Stimulated activated naive CD8-positive, alpha-beta T cell treated with anti-CD3 and anti-CD28 coated beads, Interleukin-15, Interleukin-2, amounts not matched to agents 100 ng/mL and 50 ng/mL, for 24 hours (primary cell): ENCODE measurements around the gene DSE.

Experiments
- H3K27ac Mint-ChIP-seq: one replicate; pipeline ENCODE4 v1.8.0; 2021; ENCODE audit warnings: mild to moderate bottlenecking, mixed read lengths
- H3K27me3 Mint-ChIP-seq: one replicate; pipeline ENCODE4 v1.8.0; 2021; ENCODE audit warnings: mixed read lengths
- H3K36me3 Mint-ChIP-seq: one replicate; pipeline ENCODE4 v1.8.0; 2021; ENCODE audit warnings: low read depth, mixed read lengths
- H3K4me1 Mint-ChIP-seq: one replicate; pipeline ENCODE4 v1.8.0; 2021; ENCODE audit warnings: low read depth, mixed read lengths
- H3K4me3 Mint-ChIP-seq: one replicate; pipeline ENCODE4 v1.8.0; 2021; ENCODE audit warnings: mild to moderate bottlenecking, mixed read lengths
- H3K9me3 Mint-ChIP-seq: one replicate; pipeline ENCODE4 v1.8.0; 2021; ENCODE audit warnings: mixed read lengths

DSE gene

DNA sequence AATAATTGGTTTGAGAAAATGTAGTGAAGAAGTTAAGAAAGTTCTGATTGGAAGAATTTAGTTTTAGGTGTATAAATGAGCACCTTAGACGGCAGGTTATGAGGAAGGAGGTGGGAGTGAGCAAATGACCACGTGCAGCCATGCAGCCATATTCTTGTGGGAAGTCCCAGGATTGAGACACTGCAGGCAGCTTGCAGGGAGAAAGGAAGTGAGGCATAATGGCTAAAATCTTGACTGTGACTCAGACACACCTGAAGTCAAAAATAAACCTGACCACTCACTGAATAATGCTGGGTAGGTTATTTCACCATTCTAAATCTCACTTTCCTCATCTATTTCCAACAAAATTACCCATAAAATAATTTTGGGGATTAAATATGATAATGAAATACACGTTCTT lies 16.6 kb downstream of the DSE start:
- no peak overlapping the region for H3K27ac Mint-ChIP-seq
- peaks cover 4% of the 10 kb centered on the region for H3K27me3 Mint-ChIP-seq
- H3K9me3 Mint-ChIP-seq: no peaks in the 10 kb centered on the region
- H3K4me1 Mint-ChIP-seq: peaks cover 32% of the 10 kb centered on the region
- no peaks in the 10 kb centered on the region for H3K36me3 Mint-ChIP-seq
- no peak overlapping the region for H3K4me3 Mint-ChIP-seq

DNA sequence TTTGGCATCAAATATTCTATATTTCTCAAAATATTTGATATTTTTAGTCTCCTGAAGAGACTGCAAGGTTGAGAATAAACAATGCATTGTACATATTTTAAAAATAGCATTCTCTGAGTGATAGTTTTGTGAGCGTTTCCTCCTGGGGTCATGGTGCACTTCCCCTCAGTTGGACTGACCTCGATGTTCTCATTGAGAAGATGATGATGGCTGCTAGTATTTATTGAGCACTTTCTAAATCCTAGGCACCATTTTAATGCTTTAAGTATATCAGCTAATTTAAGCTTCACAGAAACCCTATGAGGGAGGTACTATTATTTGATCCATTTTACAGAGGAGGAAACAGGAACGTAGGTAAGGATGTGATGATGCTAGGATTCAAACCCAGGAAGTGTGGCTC lies 18.2 kb downstream of the DSE start:
- H3K9me3 Mint-ChIP-seq: no peaks in the 10 kb centered on the region
- H3K4me3 Mint-ChIP-seq: no peak overlapping the region
- no peaks in the 10 kb centered on the region for H3K27me3 Mint-ChIP-seq
- H3K27ac Mint-ChIP-seq: no peak overlapping the region
- no peaks in the 10 kb centered on the region for H3K36me3 Mint-ChIP-seq
- H3K4me1 Mint-ChIP-seq: peaks cover 46% of the 10 kb centered on the region

DNA sequence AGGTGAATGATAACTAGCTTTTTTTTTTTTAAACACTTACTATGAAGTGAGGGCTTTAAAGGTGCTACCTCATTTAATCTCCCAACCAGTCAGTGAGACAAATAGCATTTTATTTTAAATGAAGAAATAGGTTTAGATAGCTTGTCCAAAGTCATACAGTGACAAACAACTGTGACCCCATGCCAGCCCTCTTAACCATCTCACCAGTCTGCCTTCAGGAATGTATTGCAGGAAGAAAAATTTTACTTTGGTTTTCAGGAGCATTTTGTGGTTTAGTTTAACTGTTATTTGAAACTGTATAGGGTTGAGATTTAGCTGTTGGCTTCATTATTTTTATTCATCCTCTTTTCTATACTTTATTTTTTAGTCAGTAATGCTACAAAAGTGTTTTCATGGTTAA lies 18.6 kb downstream of the DSE start:
- H3K4me1 Mint-ChIP-seq: peaks cover 46% of the 10 kb centered on the region
- no peak overlapping the region for H3K27ac Mint-ChIP-seq
- no peaks in the 10 kb centered on the region for H3K36me3 Mint-ChIP-seq
- no peaks in the 10 kb centered on the region for H3K9me3 Mint-ChIP-seq
- no peaks in the 10 kb centered on the region for H3K27me3 Mint-ChIP-seq
- H3K4me3 Mint-ChIP-seq: no peak overlapping the region

DNA sequence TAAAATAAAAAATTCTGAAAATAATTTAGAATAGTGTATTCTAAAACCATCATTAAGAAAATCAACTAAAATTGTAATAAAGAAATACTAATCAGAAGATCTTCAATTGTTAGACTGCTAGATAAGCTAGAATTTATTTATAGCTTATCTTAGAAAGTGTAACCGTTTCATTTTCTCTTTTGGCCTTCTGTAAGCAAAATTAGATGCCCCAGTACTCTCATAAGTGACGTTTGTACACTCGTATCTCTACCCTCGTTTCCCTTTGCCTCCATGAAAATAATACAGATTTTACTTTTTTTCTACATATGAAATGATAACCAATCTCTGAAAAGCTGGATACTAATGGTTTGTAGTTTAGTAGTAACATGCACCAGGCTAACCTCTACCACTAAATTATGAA lies 19.8 kb downstream of the DSE start:
- Mint-ChIP-seq H3K27ac (no peak overlapping the region), H3K4me1 (peaks cover 46% of the 10 kb centered on the region)

DNA sequence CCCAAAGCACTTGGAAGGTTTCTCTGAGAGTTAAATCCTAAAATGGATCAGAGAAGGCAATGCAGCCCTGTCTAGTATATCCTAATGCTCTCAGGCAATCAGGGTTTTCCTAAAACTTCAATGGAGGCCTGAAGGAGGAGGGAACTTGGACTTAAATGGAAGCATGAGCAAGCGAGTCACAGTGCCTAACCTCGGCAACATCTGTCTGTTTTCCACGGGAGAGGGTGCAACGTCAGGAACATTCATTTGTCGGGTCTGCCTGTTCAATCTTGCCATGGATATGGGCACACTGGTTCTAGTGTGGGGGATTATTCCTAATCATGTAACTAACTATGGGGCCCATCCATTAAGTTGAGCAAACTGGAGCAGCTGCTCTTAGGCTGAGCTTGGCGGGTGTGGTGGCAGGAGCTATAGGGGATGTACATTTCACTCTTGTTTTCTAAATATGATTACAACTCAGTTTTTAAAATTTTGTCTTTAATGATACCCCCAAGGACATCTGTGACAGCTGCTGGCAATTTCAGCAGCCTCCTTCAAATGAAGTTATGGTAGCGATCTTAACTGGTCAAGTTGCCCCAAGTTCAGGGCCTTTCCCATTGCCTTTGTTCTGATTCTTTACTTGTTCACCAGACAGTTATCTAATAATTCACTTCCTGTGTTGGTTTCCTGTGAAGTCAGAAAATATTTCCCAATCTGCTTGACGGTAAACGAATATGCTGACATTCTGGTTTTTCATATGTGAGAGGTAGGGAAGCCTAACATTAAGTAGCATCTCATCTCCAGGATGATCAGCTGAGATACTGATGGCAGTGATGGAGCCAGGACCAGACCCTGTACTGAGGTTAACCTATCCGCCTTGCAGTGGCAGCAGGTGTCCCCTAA lies 21.6 kb downstream of the DSE start:
- Mint-ChIP-seq H3K4me3 (peak overlapping the region; percentile 19), H3K36me3 (no peaks in the 10 kb centered on the region), H3K4me1 (peaks cover 44% of the 10 kb centered on the region), H3K27me3 (no peaks in the 10 kb centered on the region), H3K9me3 (no peaks in the 10 kb centered on the region), H3K27ac (peak overlapping the region; percentile 41)

More for the DNA sequence above, 19.8 kb downstream of the DSE start:
- Mint-ChIP-seq H3K27me3 (no peaks in the 10 kb centered on the region), H3K36me3 (no peaks in the 10 kb centered on the region), H3K9me3 (no peaks in the 10 kb centered on the region), H3K4me3 (no peak overlapping the region)

DNA sequence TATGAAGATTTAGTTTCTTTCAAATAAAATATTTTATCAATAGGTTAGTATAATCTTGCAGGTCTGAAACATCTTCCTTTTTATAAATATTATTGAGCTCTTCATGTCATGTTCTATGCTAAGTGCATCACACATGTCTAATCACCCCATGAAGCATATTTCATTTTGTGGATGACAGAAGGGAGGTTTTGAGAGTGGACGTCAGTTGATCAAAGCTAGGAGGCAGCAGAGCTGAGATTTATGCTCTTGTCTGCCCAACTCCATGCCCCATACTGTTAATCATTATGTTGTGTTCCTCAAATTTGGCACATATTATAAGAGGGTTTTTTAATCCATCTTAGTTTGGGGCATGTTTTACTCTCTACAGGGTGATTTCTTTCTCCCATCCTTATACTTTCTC lies 22.7 kb downstream of the DSE start:
- Mint-ChIP-seq H3K9me3 (no peaks in the 10 kb centered on the region), H3K4me1 (peaks cover 33% of the 10 kb centered on the region), H3K27me3 (no peaks in the 10 kb centered on the region), H3K27ac (no peak overlapping the region), H3K36me3 (no peaks in the 10 kb centered on the region), H3K4me3 (no peak overlapping the region)

DNA sequence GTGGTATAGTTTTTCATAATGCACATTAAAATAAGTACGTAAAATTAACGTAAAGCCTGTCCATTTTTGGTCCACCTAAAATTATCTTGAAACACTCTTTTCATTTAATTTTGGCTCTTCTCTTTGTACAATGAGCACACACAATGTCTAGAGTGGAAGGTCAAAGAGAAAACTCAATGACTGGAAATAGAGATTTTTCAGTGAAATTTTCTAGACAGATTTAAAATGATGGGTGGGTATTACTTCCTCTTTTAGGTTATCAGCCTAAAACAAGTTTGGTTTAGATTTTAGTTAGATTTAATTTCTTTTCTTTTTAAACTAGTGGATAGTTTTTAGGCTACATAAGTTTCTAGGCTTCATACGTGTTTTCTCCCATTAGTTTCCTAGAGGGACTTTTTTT lies 24.9 kb downstream of the DSE start:
- Mint-ChIP-seq H3K27ac (no peak overlapping the region), H3K4me1 (peaks cover 21% of the 10 kb centered on the region), H3K4me3 (no peak overlapping the region), H3K36me3 (no peaks in the 10 kb centered on the region), H3K9me3 (no peaks in the 10 kb centered on the region), H3K27me3 (no peaks in the 10 kb centered on the region)

DNA sequence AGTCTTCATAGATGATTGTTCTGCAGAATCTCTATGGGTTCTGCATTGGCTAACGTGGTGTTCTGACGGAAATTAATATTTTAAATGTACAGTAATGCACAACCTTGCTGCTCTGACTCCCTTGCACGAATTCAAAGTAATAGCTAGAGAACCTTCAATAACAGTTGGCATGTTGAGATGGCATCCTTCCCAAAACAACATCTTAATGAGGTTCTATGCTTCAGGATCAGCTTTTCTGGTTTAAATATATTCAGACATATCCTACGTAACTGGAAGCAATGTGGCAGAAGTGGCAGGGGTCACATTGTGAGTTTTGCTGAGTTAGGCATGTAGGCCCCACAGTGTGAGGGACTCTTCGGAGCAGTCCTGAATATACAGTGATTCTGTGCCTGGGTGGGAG lies 25.7 kb downstream of the DSE start:
- Mint-ChIP-seq H3K4me1 (peaks cover 21% of the 10 kb centered on the region), H3K9me3 (no peaks in the 10 kb centered on the region), H3K36me3 (no peaks in the 10 kb centered on the region), H3K27ac (no peak overlapping the region), H3K4me3 (no peak overlapping the region), H3K27me3 (no peaks in the 10 kb centered on the region)

DNA sequence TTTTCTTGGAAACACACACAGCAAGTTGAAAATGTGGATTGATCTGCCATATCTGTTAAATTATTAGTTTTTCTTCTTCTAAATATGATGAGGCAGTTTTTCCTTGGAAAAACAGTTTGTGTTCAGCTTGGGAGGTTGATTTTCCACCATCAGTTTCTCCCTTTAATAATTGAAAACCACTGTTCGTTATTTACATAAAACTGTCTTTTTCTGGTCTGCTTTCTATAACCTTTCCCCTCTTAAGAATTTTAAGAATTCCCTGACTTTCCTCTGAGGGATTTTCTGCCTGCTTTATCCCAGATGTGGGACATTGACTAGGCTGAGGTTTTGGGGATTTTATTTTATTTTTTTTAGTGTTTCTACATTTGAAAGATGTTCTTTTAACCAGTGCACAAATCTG lies 27.2 kb downstream of the DSE start:
- Mint-ChIP-seq H3K4me3 (no peak overlapping the region), H3K27me3 (no peaks in the 10 kb centered on the region), H3K27ac (no peak overlapping the region), H3K36me3 (no peaks in the 10 kb centered on the region), H3K4me1 (peaks cover 12% of the 10 kb centered on the region), H3K9me3 (no peaks in the 10 kb centered on the region)

DNA sequence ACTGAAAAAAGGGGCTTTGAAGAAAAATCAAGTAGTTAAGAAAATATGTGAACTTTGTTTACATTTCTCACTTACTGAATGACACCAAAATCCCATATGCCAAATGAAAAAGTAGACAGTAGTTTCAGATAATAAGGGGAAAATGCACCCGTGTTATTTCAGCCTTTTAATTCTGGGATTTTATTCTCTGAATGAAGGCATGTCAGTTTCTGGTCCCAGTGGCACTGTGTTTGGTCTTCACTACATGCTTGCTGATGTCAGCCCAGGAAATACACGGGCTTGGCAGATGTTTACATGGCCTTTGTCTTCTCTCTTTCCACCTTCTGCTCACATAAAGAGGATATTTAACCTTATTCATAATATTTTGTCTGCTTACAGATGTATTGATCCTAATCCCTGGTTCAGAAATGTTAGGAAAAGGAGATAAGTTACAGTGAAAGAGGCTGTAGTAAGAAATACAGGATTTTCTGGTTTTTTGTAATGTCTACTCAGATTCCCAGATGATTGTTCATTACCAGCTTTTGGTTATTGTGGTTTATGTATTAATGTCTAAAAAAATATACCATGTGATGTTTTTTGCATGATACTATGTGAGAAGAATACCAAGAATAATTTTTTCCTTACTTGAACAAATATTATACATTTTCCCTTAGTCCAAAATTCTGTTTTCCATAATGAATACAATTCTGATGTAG lies 27.7 kb downstream of the DSE start:
- Mint-ChIP-seq H3K9me3 (no peaks in the 10 kb centered on the region), H3K27me3 (no peaks in the 10 kb centered on the region), H3K27ac (no peak overlapping the region), H3K4me1 (peaks cover 6% of the 10 kb centered on the region), H3K4me3 (no peak overlapping the region), H3K36me3 (no peaks in the 10 kb centered on the region)

DNA sequence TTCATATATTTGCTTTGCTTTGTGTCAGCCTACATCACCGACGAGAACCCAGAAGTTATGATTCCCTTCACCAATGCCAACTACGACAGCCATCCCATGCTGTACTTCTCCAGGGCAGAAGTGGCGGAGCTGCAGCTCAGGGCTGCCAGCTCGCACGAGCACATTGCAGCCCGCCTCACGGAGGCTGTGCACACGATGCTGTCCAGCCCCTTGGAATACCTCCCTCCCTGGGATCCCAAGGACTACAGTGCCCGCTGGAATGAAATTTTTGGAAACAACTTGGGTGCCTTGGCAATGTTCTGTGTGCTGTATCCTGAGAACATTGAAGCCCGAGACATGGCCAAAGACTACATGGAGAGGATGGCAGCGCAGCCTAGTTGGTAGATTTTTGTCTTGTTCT lies 28.5 kb downstream of the DSE start:
- H3K4me3 Mint-ChIP-seq: no peak overlapping the region
- no peaks in the 10 kb centered on the region for H3K9me3 Mint-ChIP-seq
- H3K27ac Mint-ChIP-seq: no peak overlapping the region
- H3K27me3 Mint-ChIP-seq: no peaks in the 10 kb centered on the region
- no peaks in the 10 kb centered on the region for H3K36me3 Mint-ChIP-seq
- peaks cover 4% of the 10 kb centered on the region for H3K4me1 Mint-ChIP-seq

DNA sequence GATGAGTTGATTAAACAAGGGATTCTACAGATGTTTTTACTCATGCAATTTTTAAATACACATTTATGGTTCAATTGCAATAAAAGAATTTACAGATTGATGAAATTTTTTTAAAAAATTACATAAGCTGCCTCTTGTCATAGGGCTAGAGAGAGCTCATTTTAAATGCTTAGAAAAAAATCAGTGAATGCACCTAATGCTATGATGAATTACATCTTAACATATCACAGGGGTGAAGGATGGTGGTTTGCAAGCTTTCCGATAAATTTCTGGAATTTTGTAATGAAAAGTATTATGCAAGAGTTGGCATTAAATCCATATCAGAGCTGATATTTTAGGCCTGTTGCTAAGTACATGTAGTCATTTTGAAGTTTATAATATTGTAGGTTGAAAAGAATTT lies 29.6 kb downstream of the DSE start:
- Mint-ChIP-seq H3K9me3 (no peaks in the 10 kb centered on the region), H3K27ac (no peak overlapping the region), H3K36me3 (no peaks in the 10 kb centered on the region), H3K4me3 (no peak overlapping the region), H3K4me1 (peaks cover 4% of the 10 kb centered on the region), H3K27me3 (no peaks in the 10 kb centered on the region)

DNA sequence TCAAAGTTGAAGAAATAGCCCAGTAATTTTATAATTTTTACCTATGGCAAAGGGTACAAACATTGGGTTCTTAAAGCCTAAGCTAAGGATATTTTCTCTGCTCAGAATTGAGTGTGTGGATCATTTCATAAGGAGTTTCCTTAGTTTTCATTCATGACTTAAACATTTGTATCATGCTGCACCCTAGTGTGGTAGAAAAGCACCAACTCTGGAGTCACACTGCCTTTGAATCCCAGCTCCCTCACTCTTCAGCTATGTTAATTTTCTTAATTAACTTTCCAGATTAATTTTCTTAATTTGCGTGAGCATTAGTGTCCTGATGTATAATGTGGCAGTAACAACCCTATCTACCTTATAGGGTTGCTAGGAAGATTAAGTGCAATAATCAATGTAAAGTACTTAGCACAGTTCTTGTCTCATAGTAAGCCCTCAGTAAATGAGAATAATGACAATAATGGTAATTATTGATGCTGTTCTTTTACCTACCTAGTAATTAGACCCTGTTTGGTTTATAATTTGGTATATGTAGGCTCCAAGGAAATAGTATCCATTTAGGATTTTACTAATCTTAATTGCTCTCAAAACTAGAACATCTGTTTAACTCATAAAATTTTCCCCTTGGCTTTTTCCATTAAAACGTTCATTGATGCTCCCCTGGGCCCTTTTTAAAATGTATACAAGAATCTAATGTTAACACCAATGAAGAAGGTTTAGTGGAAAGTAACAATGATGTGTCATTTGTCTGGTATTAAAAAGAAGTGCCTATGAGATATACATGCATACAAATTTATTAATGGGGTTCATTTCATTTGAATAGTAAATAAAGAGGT lies 31.6 kb downstream of the DSE start:
- Mint-ChIP-seq H3K9me3 (no peaks in the 10 kb centered on the region), H3K36me3 (no peaks in the 10 kb centered on the region), H3K4me3 (no peak overlapping the region), H3K27ac (no peak overlapping the region), H3K27me3 (peaks cover 4% of the 10 kb centered on the region), H3K4me1 (peaks cover 12% of the 10 kb centered on the region)

DNA sequence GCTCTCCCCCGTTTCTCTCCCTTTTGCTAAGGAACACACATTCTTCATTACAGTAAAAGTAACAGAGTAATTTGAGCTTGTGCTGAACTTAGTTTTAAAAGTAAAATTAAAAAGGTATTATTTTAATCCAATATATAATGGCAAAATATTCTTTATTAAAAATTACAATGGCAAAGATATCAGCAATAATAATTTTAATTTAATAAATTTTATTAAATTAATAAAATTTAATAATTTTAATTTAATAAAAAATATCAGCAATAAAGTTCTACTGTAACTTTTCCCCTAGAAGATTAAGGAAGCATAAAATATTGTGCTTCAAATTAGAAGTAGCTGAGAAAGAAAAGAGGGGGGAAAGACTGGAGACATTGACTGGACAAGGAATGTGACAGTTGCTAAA lies 32.5 kb downstream of the DSE start:
- Mint-ChIP-seq H3K36me3 (no peaks in the 10 kb centered on the region), H3K27me3 (peaks cover 4% of the 10 kb centered on the region), H3K4me1 (peaks cover 12% of the 10 kb centered on the region), H3K27ac (no peak overlapping the region), H3K4me3 (no peak overlapping the region), H3K9me3 (no peaks in the 10 kb centered on the region)

DNA sequence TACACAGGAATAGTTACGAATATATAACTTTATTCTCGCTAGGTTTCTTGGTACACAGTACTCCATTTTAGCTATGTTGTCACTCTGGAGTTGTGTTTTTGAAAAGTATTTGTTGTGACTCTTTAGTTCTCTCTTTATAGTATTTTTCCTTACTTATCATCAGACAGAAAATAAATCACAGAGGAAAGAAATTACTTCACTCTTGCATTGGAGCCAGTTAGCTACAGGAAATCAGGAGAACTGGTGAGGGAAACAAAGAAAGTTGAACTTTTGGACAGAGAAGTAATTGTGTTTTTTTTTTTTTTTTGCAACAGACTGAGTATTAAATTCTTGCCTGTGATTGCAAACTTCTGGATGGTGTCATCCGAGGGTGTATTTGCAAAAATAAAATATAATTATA lies 33.9 kb downstream of the DSE start:
- no peaks in the 10 kb centered on the region for H3K36me3 Mint-ChIP-seq
- no peak overlapping the region for H3K4me3 Mint-ChIP-seq

More for the DNA sequence above, 33.9 kb downstream of the DSE start:
- peaks cover 21% of the 10 kb centered on the region for H3K4me1 Mint-ChIP-seq
- H3K27ac Mint-ChIP-seq: no peak overlapping the region
- peaks cover 4% of the 10 kb centered on the region for H3K27me3 Mint-ChIP-seq
- H3K9me3 Mint-ChIP-seq: no peaks in the 10 kb centered on the region
